Omental fat pad (tissue), 4 donors: Measurements from ENCODE around the gene PAM16. TPM values are rescaled to one million over a fixed set of nuclear protein-coding genes. Genes with fewer than 3 reads are reported as not detected.
A peak's percentile ranks its signal among the peaks of the same experiment; 100 is the strongest.
"Not testable (repeated sequence)": the region's sequence is repeated elsewhere in the genome, so short reads cannot be mapped to it uniquely, and the experiment has no call there.

Source experiments
- ATAC-seq: fragments of 150-250 bp; one replicate; pipeline ENCODE4 v1.9.1; 2016; ENCODE audit warnings: mild to moderate bottlenecking, moderate library complexity; ENCODE audit not compliant: low FRiP score
- DNase-seq: peaks from one replicate; pipeline ENCODE4 v3.0.0-alpha.2; 2019; ENCODE audit warnings: low spot score
- total RNA-seq, 4 donors: library from RNA; depleted of rRNA; stranded (reverse); fragments of >200 nt; gene quantifications; one replicate each; pipeline ENCODE4 v1.1.0, GENCODE V29; 2016
- TF ChIP-seq, protein P1 (sequence below), 3 donors: fragments of 450-650 bp; IDR thresholded peaks; one replicate each; pipeline ENCODE4 v1.5.1; 2016 to 2017; ENCODE audit warnings: antibody characterized with exemption in 3 of 3, mild to moderate bottlenecking in 3 of 3, moderate library complexity in 2 of 3

The PAM16 gene
- 10 to 100 TPM; 32.7 to 53.9 (median 41.8) TPM for total RNA-seq

DNA sequence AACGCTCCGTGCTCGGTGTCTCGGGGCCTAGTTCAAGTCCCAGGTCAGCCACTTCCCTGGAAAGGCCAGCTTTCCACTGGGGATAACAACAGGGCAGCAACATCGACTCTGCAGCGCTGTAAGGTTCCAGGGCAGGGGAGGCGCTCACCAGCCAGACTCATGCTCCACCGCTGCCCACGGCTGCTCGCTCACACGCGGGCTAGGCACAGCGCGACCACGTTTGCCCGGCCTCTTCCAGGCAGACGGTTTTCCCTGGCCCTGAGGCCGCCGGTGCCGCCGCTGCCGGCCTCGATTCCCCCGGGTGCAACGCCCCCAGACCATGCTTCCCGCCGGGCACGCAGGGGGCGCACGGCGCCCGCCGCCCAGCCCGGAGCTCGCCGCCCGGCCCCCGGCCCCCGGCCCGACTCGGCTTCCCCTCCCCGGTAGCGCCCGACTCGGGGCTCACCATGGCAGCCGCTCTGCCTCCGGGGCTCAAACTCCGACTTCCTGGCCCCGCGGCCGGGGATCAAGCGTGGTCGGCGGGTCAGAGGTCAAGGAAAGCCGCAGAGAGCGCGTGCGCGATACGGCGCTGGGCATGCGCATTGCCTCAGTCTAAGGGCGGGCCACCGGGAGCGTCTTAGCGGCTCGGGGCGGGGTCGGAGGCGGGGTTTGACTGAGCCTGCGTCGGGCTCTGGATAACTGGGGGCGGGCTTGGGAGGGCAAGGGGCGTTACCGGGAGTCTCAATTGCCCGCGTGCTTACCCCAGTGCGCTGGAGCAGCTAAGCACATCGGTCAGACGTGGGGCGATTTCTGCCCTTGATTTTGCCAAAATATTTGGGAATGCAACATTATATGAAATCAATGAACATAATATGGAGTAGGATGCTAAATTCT lies at the start of gene PAM16:
TSS of gene PAM16 (minus strand) at position 535 of the 873 bp plus-strand sequence. CDS start at position 448, 87 bp downstream.
- TF ChIP-seq, protein P1, sequence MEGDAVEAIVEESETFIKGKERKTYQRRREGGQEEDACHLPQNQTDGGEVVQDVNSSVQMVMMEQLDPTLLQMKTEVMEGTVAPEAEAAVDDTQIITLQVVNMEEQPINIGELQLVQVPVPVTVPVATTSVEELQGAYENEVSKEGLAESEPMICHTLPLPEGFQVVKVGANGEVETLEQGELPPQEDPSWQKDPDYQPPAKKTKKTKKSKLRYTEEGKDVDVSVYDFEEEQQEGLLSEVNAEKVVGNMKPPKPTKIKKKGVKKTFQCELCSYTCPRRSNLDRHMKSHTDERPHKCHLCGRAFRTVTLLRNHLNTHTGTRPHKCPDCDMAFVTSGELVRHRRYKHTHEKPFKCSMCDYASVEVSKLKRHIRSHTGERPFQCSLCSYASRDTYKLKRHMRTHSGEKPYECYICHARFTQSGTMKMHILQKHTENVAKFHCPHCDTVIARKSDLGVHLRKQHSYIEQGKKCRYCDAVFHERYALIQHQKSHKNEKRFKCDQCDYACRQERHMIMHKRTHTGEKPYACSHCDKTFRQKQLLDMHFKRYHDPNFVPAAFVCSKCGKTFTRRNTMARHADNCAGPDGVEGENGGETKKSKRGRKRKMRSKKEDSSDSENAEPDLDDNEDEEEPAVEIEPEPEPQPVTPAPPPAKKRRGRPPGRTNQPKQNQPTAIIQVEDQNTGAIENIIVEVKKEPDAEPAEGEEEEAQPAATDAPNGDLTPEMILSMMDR (IDR thresholded peaks at IDR 0.05) = no peak
- ATAC-seq (peak; percentile 95), DNase-seq (peak; percentile 91)

DNA sequence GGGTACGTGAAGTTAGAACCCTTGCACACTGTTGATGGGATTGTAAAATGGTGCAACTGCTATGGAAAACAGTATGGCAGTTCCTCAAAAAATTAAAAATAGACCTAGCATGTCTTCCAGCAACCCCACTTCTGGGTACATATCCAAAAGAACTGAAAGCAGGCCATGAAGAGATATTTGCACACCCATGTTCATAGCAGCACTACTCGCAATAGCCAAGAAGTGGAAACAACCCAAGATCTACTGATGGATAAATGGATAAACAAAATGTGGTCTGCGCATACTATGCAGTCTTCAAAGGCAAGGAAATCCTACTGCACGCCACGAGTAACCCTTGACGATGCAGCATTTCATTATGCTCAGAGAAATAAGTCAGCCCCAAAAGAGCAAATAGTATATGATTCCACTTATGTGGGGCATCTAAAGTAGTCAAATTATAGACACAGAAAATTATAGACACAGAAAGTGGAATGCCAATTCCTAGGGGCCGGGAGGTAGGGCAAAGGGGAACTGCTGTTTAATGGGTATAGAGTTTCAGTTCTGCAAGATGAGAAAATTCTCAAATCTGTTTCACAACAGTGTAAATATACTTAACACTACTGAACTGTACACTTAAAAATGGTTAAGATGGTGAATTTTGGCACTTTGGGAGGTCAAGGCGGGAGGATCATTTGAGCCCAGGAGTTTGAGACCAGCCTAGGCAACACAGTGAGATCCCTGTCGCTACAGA lies 48.0 kb upstream of the PAM16 start:
- TF ChIP-seq, protein P1 (IDR thresholded peaks at IDR 0.05) = no peak
- ATAC-seq (no peak), DNase-seq (no peak)

DNA sequence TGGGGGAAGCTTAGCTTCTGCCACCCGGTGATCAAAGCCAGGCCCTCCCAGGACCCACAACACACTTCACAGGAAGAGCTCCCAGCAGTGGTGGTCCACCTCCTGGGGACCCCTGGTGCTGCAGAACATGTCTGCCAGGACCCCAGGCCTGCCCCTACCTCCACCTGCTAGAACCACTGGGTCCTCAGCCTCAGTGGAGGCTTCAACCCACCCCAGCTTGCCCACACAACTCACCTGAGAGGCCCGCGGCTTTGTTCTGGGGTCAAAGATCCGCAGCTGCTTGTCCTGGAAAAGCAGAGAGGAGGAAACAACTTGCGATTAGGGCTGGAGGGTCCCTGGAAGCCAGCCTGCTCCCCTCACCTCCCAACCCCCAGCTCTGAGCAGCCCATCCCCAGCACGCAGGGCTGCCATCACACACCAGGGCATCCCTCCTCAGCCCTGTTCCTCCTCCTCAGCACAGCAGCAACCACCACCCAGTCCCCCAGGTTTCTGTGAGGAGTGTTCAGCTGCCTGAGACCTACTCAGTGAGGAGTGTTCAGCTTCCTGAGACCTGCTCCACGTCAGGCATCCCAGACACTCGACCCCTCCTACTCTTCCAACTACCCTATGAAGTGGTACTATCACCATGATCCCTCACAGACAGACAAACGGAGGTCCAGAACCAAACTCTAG lies 44.1 kb upstream of the PAM16 start:
- TF ChIP-seq, protein P1 (IDR thresholded peaks at IDR 0.05) = no peak
- DNase-seq (no peak), ATAC-seq (no peak)

DNA sequence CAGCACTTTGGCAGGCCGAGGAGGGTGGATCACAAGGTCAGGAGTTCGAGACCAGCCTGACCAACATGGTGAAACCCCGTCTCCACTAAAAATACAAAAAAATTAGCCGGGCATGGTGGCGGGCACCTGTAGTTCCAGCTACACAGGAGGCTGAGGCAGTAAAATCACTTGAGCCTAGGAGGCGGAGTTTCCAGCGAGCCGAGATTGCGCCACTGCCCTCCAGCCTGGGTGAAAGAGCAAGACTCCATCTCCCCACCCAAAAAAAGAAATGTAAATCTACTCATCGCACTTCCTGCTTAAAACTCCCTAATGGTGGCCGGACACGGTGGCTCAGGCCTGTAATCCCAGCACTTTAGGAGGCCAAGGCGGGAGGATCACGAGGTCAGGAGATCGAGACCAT lies 42.7 kb upstream of the PAM16 start:
- DNase-seq, ATAC-seq: not testable (repeated sequence)

DNA sequence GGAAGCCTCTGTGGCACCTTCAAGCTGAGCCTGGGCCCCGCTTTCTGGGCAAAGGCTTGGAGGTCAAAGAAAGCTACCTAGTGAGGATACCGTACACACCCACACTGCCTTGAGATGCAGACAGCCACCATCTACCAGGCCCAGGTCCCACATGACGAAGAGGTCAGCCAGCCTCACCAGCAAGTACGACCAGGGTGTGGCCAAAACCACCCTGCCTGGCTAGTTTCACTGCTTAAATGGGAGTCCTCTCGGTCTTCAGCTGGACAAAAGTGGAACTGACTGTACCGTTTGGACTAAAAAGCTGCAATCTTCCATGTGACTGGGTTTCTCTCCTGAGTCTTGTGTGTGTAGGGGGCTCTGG lies 42.1 kb upstream of the PAM16 start:
- TF ChIP-seq, protein P1 (IDR thresholded peaks at IDR 0.05) = no peak
- ATAC-seq (peak; percentile 35), DNase-seq (no peak)

DNA sequence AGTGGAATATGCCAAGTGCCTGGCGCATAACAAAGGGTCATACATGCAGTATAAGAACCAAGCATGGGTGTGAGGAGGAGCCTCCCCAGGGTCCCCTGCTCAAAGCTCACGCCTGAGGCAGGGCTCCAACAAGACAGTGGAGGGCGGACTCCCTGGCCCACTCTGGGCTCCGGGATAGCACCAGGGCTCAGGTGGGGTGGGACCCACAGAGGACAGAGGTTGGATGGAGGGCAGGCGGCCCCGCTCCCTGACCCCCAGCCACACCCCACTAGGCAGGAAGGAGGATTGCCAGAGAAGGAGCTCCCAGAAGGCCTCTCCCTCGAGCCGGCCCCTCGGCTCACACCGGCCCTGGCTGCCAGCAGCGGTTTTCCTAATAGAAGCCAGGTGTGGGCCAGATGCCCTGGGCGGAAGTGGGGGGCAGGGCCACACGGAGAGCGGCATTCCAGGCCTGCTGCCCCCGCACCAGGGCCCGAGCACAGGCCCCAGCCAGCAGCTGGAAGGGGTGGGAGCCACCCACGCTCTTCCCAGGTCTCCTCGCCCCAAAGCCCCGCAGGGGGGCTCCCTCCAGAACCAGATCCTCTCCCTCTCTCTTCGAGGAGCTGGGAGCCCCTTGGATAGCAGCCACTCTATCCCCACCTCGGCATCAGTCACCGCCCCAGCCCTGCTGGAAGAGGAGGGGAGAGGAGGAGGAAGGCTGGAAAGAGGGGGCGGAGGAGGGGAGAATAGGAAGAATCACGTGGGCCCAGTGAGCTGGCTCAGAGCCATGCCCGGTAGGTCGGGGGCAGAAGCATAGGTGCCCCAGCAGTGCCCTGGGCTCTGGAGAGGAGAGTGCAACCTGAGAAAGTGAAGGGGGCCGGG lies 41.5 kb upstream of the PAM16 start:
- peak; percentile 66 for ATAC-seq

More for the DNA sequence above, 41.5 kb upstream of the PAM16 start:
- TF ChIP-seq, protein P1 (IDR thresholded peaks at IDR 0.05) = no peak
- DNase-seq = no peak
